Measurements from ENCODE around the gene MRPL40. TPM values are rescaled to one million over a fixed set of nuclear protein-coding genes. Genes with fewer than 3 reads are reported as not detected.

MRPL40 gene
- total and polyA plus RNA-seq, 10 of the 15 experiments (the other 5 are each of a cell fraction or from before 2014, with no cell fraction given): 41.2 to 207 (median 69.1) TPM

DNA sequence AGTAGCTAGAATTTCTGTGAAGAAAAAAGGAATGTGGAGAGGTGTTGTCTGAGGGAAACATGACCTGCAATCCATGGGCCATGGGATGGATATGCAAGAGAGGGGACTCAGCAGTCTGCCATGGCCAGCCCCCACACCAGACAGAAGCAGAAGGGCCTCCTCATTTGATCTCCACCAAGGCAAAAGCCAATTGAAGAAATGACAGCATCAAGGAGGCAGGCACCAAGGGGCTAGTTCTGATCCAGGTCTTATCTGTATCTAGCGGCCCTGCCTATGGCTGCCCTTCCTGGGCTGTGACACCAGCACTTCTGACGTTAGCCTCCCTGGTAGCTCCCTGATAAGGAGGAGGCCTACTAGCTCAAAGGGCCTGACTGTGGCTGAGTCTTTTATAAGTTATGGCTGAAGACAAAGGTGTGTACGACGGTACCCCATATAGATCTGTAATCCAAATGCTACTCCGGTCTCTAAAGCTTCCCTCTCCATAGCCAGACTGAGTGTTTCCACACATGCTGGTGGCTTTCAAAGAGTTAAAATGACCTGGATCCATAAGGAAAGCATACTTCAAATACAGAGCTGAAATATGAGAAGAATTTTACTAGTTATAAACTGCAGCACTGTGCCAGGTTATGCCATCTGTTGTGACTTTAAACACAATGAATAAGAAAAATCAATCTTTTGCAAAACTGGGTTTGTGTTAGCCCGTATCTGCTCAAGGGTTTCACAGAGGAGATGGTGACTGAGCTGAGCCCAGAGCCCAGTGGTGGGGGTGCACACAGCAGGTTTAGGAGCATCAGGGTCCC, 35.2 kb upstream of the MRPL40 start:
- H3K4me3 ChIP-seq: no peak overlapping the region
- H3K79me2 ChIP-seq (ENCODE audit: control insufficient read depth, insufficient read depth, low read length): no peaks in the 10 kb centered on the region
- H3K9me3 ChIP-seq (replicated peaks; ENCODE audit: control insufficient read depth, insufficient read depth, low read length): no peaks in the 10 kb centered on the region
- WGBS (ENCODE audit: insufficient coverage, insufficient replicate concordance, low lambda C conversion rate, missing lambda C conversion rate): 94% methylated on average over 6 of the region's 6 CpGs
- RAD21 ChIA-PET (ENCODE audit: unreplicated experiment): no interaction called here
- no peaks in the 10 kb centered on the region for H3K27me3 ChIP-seq (replicated peaks in 1 of 2; ENCODE audit: control insufficient read depth in 2 of 2, insufficient read depth in 2 of 2, low read length in 1 of 2)
- CTCF ChIA-PET: interaction anchor here (0.8 to 1.3 kb wide), 2 partner anchors 15 to 80 kb away, joined by 3 read pairs; no protein-coding TSS in a partner anchor
- intact Hi-C loops (cut with micrococcal nuclease; ENCODE audit: unreplicated experiment) (no loop called here), in situ Hi-C loops (cut with MboI) (no loop called here)
- no TSS peak for BruUV-seq (replicated peaks)
- FAIRE-seq: no peak
- POLR2A ChIA-PET: no interaction called here
- peaks cover 13 to 29% of the 10 kb centered on the region in 2 experiments; a peak in 3 of 4 replicates for H3K36me3 ChIP-seq (ENCODE audit: control insufficient read depth in 2 of 2, insufficient read depth in 2 of 2, low read length in 1 of 2)
- ATAC-seq: no peak
- no peak overlapping the region for H3K27ac ChIP-seq (ENCODE audit: control insufficient read depth, insufficient read depth)
- H4K20me1 ChIP-seq (ENCODE audit: control insufficient read depth, insufficient read depth): no peaks in the 10 kb centered on the region
- H3K9ac ChIP-seq (ENCODE audit: control insufficient read depth, insufficient read depth, low read length): no peak overlapping the region
- no peak for DNase-seq (ENCODE audit: low read depth, low spot score)
- no peak overlapping the region for H3K4me2 ChIP-seq (ENCODE audit: control insufficient read depth, insufficient read depth)
- TF ChIP-seq, protein P1, sequence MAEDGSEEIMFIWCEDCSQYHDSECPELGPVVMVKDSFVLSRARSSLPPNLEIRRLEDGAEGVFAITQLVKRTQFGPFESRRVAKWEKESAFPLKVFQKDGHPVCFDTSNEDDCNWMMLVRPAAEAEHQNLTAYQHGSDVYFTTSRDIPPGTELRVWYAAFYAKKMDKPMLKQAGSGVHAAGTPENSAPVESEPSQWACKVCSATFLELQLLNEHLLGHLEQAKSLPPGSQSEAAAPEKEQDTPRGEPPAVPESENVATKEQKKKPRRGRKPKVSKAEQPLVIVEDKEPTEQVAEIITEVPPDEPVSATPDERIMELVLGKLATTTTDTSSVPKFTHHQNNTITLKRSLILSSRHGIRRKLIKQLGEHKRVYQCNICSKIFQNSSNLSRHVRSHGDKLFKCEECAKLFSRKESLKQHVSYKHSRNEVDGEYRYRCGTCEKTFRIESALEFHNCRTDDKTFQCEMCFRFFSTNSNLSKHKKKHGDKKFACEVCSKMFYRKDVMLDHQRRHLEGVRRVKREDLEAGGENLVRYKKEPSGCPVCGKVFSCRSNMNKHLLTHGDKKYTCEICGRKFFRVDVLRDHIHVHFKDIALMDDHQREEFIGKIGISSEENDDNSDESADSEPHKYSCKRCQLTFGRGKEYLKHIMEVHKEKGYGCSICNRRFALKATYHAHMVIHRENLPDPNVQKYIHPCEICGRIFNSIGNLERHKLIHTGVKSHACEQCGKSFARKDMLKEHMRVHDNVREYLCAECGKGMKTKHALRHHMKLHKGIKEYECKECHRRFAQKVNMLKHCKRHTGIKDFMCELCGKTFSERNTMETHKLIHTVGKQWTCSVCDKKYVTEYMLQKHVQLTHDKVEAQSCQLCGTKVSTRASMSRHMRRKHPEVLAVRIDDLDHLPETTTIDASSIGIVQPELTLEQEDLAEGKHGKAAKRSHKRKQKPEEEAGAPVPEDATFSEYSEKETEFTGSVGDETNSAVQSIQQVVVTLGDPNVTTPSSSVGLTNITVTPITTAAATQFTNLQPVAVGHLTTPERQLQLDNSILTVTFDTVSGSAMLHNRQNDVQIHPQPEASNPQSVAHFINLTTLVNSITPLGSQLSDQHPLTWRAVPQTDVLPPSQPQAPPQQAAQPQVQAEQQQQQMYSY (CRISPR knock-in tag; IDR thresholded peaks at IDR 0.05): no peak
- no peak overlapping the region for H2AFZ ChIP-seq (ENCODE audit: control insufficient read depth, low read depth, low read length)
- no peaks in the 10 kb centered on the region for H3K4me1 ChIP-seq (ENCODE audit: control insufficient read depth, insufficient read depth, low read length)
- SMC1A ChIA-PET (ENCODE audit: uncharacterized antibody, unreplicated experiment): no interaction called here

DNA sequence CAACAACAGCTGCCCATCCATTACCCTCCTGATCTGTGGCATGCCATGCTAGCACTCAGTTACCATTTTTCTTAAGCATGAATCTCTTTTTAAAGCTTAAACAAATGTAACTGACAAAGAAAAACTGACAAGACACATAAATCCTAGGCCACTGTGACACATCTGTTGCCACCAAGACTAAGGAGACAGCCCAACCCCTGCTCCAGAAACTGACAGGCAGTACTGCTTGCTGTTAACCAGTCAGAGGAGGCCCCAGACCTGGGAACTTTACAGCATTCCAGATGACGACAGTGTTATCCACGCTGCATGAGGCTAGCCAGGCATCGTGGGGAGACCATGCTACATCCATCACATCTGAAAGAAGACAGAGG, 34.6 kb upstream of the MRPL40 start:
- DNase-seq (ENCODE audit: low read depth, low spot score): no peak
- ChIA-PET POLR2A (no interaction called here), SMC1A (ENCODE audit: uncharacterized antibody, unreplicated experiment) (no interaction called here), RAD21 (ENCODE audit: unreplicated experiment) (no interaction called here), CTCF (interaction anchor here (0.8 kb wide), 1 partner anchor 16 kb away, joined by 3 read pairs; no protein-coding TSS in a partner anchor)
- H4K20me1 ChIP-seq (ENCODE audit: control insufficient read depth, insufficient read depth): no peaks in the 10 kb centered on the region
- no peak overlapping the region for H2AFZ ChIP-seq (ENCODE audit: control insufficient read depth, low read depth, low read length)
- intact Hi-C loops (cut with micrococcal nuclease; ENCODE audit: unreplicated experiment): no loop called here
- no peak overlapping the region for H3K4me2 ChIP-seq (ENCODE audit: control insufficient read depth, insufficient read depth)
- no peaks in the 10 kb centered on the region for H3K79me2 ChIP-seq (ENCODE audit: control insufficient read depth, insufficient read depth, low read length)
- H3K9me3 ChIP-seq (replicated peaks; ENCODE audit: control insufficient read depth, insufficient read depth, low read length): no peaks in the 10 kb centered on the region
- no peak overlapping the region for H3K4me3 ChIP-seq
- no TSS peak for BruUV-seq (replicated peaks)
- ATAC-seq: no peak
- no peaks in the 10 kb centered on the region for H3K27me3 ChIP-seq (replicated peaks in 1 of 2; ENCODE audit: control insufficient read depth in 2 of 2, insufficient read depth in 2 of 2, low read length in 1 of 2)
- H3K9ac ChIP-seq (ENCODE audit: control insufficient read depth, insufficient read depth, low read length): no peak overlapping the region
- peaks cover 13 to 25% of the 10 kb centered on the region in 2 experiments; a peak in 3 of 4 replicates for H3K36me3 ChIP-seq (ENCODE audit: control insufficient read depth in 2 of 2, insufficient read depth in 2 of 2, low read length in 1 of 2)
- no peaks in the 10 kb centered on the region for H3K4me1 ChIP-seq (ENCODE audit: control insufficient read depth, insufficient read depth, low read length)
- in situ Hi-C loops (cut with MboI): no loop called here
- FAIRE-seq: no peak
- whole genome bisulfite sequencing (ENCODE audit: insufficient coverage, insufficient replicate concordance, low lambda C conversion rate, missing lambda C conversion rate): 96% methylated on average over 3 of the region's 3 CpGs
- no peak overlapping the region for H3K27ac ChIP-seq (ENCODE audit: control insufficient read depth, insufficient read depth)
- TF ChIP-seq POU2F2 (IDR thresholded peaks at IDR 0.05; ENCODE audit: borderline replicate concordance, low read depth, low read length) (no peak), GATAD2B (conservative IDR thresholded peaks at IDR 0.05; ENCODE audit: low read depth) (no peak), IRF4 (IDR thresholded peaks at IDR 0.05; ENCODE audit: low read depth, low read length) (no peak), SMAD1 (IDR thresholded peaks at IDR 0.05; ENCODE audit: low read depth, partially characterized antibody) (no peak), NRF1 (conservative IDR thresholded peaks at IDR 0.05; ENCODE audit: low read depth, low read length) (no peak), RCOR1 (conservative IDR thresholded peaks at IDR 0.05; ENCODE audit: low read depth, low read length) (no peak), NBN (IDR thresholded peaks at IDR 0.05) (no peak), RELA (IDR thresholded peaks at IDR 0.05; ENCODE audit: borderline replicate concordance, partially characterized antibody) (no peak), TCF3 (IDR thresholded peaks at IDR 0.05; ENCODE audit: borderline replicate concordance, insufficient read depth, low read depth, low read length) (no peak), TCF12 (IDR thresholded peaks at IDR 0.05; ENCODE audit: low read depth, low read length) (no peak), ZSCAN29 (IDR thresholded peaks at IDR 0.05) (no peak), TAF1 (IDR thresholded peaks at IDR 0.05; ENCODE audit: borderline replicate concordance, low read depth, low read length) (no peak), BMI1 (IDR thresholded peaks at IDR 0.05; ENCODE audit: borderline replicate concordance) (no peak), ATF7 (IDR thresholded peaks at IDR 0.05; ENCODE audit: low read depth) (no peak), FOXK2 (IDR thresholded peaks at IDR 0.05) (no peak)
